ENCODE measurements around the gene OR2F1.
A peak's percentile ranks its signal among the peaks of the same experiment; 100 is the strongest.

The OR2F1 gene

DNA sequence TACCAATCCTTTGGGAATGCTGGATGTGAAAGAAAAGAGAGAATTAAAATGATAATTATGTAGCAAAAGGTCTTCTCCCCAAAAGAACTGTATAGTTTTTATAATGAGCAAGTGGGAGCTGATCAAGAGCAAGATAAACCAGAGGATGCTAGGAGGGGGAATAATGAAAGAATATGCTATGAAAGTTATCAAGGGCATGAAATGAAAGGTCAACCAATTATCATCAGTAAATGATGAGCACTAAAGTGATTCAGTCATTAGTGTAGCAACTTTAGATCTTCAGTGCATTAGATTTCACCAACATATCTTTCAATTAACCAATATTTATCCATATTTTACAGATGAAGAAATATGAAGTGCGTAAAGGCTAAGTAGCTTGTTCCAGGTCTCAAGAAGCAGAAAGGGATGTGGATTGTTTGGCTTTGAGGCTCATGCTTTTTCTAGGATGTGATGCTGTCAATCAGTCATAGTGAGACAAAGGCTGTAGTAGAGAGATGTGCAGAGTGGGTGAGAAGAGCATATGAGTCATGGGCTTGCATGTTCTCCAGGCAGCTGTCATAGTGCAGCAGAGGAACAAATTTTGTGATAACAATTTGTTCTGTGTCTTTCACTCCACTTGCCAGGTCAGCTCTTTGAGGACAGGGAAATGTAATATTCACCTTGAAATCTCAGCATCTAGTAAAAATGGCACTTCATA, 25.3 kb upstream of the OR2F1 start:
- no peaks in the 10 kb centered on the region for H3K27me3 ChIP-seq (ENCODE audit: control insufficient read depth in 1 of 2, insufficient read depth in 2 of 2, low read length in 2 of 2)
- H3K4me1 ChIP-seq (ENCODE audit: control insufficient read depth, insufficient read depth, low read length), result no peaks in the 10 kb centered on the region
- no peak overlapping the region for H3K9ac ChIP-seq (ENCODE audit: low read length in 2 of 2)
- H3K9me3 ChIP-seq (ENCODE audit: control insufficient read depth in 2 of 2, low read length in 2 of 2), result no peaks in the 10 kb centered on the region
- no peaks in the 10 kb centered on the region for H3K36me3 ChIP-seq (ENCODE audit: control insufficient read depth in 2 of 2, insufficient read depth in 2 of 2, low read length in 2 of 2)
- no peak overlapping the region for H3K27ac ChIP-seq (ENCODE audit: low read length)
- no peak overlapping the region for H3K4me3 ChIP-seq (ENCODE audit: low read length in 2 of 2)

DNA sequence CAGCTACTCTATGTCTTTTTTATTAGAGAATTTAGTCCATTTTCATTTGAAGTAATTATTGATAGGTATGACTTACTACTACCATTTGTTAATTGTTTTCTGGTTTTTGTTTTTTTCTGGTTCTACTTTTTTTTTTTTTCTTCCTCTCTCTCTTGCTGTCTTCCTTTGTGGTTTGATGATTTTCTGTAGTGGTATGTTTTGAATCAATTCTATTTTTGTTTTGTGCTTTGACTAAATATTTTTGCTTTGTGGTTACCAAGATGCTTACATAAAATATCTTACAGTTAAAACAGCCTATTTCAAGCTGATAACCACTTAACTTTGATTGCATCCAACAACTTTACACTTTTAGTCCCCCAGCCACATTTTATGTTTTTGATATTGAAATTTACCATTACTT, 22.9 kb upstream of the OR2F1 start:
- Histone ChIP-seq H3K27ac (ENCODE audit: low read length) (no peak overlapping the region), H3K9me3 (ENCODE audit: control insufficient read depth in 2 of 2, low read length in 2 of 2) (no peaks in the 10 kb centered on the region), H3K4me3 (ENCODE audit: low read length in 2 of 2) (no peak overlapping the region), H3K9ac (ENCODE audit: low read length in 2 of 2) (no peak overlapping the region), H3K27me3 (ENCODE audit: control insufficient read depth in 1 of 2, insufficient read depth in 2 of 2, low read length in 2 of 2) (no peaks in the 10 kb centered on the region), H3K4me1 (ENCODE audit: control insufficient read depth, insufficient read depth, low read length) (no peaks in the 10 kb centered on the region), H3K36me3 (ENCODE audit: control insufficient read depth in 2 of 2, insufficient read depth in 2 of 2, low read length in 2 of 2) (no peaks in the 10 kb centered on the region)

DNA sequence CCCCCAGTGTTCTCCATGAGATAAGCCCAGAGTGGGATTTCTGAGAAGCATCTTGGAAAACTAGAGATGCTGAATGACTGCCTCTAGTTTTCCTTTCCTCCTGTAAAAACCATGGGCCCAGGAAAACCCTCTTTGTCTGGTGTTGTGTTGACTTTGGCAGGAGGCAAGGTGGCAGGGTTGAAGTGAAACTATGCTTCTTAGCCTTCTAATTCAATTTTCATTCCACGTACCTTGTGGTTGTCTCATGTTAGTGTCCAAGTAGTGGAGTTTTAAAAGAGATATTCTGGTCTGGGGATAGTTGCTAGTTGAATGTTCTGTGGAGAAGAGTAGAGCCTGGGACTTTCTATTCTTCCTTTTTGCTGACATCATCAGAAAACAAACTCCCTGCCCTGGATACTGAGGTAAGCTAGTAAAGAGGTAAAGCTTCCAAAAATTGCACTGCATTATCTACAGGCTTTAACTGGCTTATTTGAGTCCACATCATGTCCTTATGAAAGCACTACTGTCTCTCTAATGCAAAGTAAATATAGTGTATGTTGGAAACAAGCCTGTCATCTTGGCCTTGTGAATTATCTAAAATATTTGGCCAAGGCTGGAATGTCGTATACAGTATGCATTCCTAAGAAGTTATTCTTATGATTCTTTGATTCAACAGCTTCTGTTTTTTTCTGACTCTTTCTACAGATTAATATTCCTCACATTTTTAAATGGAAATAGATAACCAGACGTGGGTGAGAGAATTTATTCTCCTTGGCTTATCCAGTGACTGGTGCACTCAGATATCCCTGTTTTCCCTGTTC, 19.9 kb upstream of the OR2F1 start, which contains the start of gene OR2F2:
Gene OR2F2, plus strand, starts transcription at position 708 of the 800 bp plus-strand sequence. Its CDS starts 0 bp downstream, at position 708.
- H3K36me3 ChIP-seq (ENCODE audit: control insufficient read depth in 2 of 2, insufficient read depth in 2 of 2, low read length in 2 of 2), result no peaks in the 10 kb centered on the region
- no peaks in the 10 kb centered on the region for H3K27me3 ChIP-seq (ENCODE audit: control insufficient read depth in 1 of 2, insufficient read depth in 2 of 2, low read length in 2 of 2)
- peak within 1 kb of the TSS in 1 of 2 donors; percentile 3 for H3K4me3 ChIP-seq (ENCODE audit: low read length in 2 of 2)
- H3K27ac ChIP-seq (ENCODE audit: low read length), result no peak within 1 kb of the TSS
- H3K4me1 ChIP-seq (ENCODE audit: control insufficient read depth, insufficient read depth, low read length), result no peaks in the 10 kb centered on the region
- no peaks in the 10 kb centered on the region for H3K9me3 ChIP-seq (ENCODE audit: control insufficient read depth in 2 of 2, low read length in 2 of 2)
- H3K9ac ChIP-seq (ENCODE audit: low read length in 2 of 2), result no peak within 1 kb of the TSS

DNA sequence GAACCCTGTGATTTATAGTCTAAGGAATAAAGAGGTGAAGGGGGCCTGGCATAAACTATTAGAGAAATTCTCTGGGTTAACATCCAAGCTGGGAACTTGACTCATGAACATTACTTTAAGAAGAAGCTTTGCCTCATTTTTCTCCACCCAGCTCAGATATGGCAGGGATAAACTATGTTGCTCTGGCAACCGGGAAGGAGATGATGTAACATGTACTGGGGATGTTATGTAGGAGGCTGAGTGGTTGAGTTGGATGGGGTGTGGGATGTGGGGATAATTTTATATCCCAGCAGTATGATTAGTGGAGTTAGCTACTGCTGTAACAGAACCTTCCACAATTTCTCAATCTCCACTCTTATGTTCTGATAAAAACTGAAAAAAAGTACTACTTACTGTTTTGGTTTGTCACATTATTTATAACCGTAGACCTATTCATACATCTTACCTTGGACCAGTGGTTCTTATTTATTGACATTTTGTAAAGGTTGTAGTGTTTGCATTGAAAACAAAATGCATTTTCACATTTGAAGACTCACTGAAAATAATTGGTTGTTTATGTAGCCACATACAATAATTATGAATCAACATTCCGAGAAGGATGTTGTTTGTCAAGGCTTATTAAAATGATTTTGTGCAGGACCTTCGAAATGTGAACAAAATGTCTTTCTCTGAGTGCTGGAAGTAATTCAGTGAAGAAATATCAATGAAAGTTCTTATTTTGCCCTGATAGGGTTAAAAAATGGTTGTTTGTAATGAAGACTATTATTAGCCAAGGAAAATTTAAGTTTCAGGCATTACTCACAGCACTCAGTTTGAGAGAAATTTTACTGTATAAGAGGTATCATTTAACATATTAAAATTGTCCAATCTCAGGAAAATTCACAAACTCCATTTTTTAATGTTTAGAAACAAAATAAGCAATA, 18.3 kb upstream of the OR2F1 start:
- no peaks in the 10 kb centered on the region for H3K27me3 ChIP-seq (ENCODE audit: control insufficient read depth in 1 of 2, insufficient read depth in 2 of 2, low read length in 2 of 2)
- H3K27ac ChIP-seq (ENCODE audit: low read length), result no peak overlapping the region

DNA sequence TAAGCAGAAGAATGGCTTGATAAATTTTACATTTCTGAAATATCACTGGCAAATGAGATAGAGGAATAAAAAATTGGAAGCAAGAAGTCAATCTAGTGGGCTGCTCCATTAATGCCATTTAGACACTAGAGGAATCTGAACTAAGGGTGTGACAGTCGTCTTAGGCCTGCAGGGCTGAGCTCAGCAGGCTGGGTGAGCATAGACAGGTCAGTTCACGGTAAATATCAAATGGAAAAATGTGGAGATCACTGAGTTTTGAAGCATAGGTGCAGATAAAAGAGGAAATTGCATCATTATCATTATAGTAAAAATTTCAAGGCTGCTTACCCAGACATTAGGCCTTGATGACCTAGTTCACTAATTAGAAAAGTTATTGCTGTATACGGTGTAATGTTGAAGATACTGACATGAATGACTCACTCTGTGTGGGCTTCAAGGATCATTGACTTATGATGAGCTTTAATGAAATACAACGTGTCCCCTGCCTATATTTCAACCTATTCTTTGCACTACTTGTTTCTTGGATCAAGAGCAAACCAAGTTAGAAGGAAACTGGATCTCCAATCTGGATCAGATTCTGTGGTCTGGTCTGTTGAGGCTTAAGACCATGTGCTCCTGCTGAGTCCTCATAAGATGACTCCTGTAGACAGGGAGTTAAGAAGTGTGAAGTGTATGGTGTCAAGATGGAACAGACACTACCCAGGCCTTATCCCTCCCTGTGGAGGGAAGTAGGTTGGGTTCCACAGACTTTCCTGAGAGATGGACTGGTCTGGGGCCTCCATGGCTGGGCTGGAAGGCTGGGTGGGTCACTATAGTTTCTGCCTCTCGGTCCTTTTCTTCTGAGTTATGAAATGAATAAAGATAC, 16.0 kb upstream of the OR2F1 start:
- no peak overlapping the region for H3K4me3 ChIP-seq (ENCODE audit: low read length in 2 of 2)
- no peak overlapping the region for H3K9ac ChIP-seq (ENCODE audit: low read length in 2 of 2)
- no peaks in the 10 kb centered on the region for H3K36me3 ChIP-seq (ENCODE audit: control insufficient read depth in 2 of 2, insufficient read depth in 2 of 2, low read length in 2 of 2)
- no peaks in the 10 kb centered on the region for H3K27me3 ChIP-seq (ENCODE audit: control insufficient read depth in 1 of 2, insufficient read depth in 2 of 2, low read length in 2 of 2)
- no peaks in the 10 kb centered on the region for H3K4me1 ChIP-seq (ENCODE audit: control insufficient read depth, insufficient read depth, low read length)
- no peaks in the 10 kb centered on the region for H3K9me3 ChIP-seq (ENCODE audit: control insufficient read depth in 2 of 2, low read length in 2 of 2)
- no peak overlapping the region for H3K27ac ChIP-seq (ENCODE audit: low read length)

More for the DNA sequence above, 18.3 kb upstream of the OR2F1 start:
- H3K9ac ChIP-seq (ENCODE audit: low read length in 2 of 2), result no peak overlapping the region
- H3K4me1 ChIP-seq (ENCODE audit: control insufficient read depth, insufficient read depth, low read length), result no peaks in the 10 kb centered on the region
- no peaks in the 10 kb centered on the region for H3K9me3 ChIP-seq (ENCODE audit: control insufficient read depth in 2 of 2, low read length in 2 of 2)
- H3K4me3 ChIP-seq (ENCODE audit: low read length in 2 of 2), result no peak overlapping the region
- H3K36me3 ChIP-seq (ENCODE audit: control insufficient read depth in 2 of 2, insufficient read depth in 2 of 2, low read length in 2 of 2), result no peaks in the 10 kb centered on the region

DNA sequence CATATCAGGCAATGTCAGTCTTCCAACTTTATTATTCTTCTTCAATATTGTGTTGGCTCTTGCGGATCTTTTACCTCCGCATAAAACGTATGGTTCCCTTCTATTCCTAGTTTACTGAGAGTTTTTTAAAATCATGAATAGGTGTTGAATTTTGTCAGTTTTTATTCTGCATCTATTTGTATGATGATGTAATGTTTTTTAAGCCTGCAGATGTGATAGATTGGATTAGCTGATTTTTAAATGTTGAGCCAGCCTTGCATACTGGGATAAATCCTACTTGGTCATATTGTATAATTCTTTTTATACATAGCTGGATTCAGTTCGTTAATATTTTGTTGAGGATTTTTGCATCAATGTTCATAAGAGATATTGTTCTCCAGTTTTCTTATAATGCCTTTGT, 9.2 kb upstream of the OR2F1 start:
- no peak overlapping the region for H3K27ac ChIP-seq (ENCODE audit: low read length)
- H3K4me3 ChIP-seq (ENCODE audit: low read length in 2 of 2), result no peak overlapping the region
- no peaks in the 10 kb centered on the region for H3K27me3 ChIP-seq (ENCODE audit: control insufficient read depth in 1 of 2, insufficient read depth in 2 of 2, low read length in 2 of 2)
- no peak overlapping the region for H3K9ac ChIP-seq (ENCODE audit: low read length in 2 of 2)
- H3K9me3 ChIP-seq (ENCODE audit: control insufficient read depth in 2 of 2, low read length in 2 of 2), result no peaks in the 10 kb centered on the region
- H3K4me1 ChIP-seq (ENCODE audit: control insufficient read depth, insufficient read depth, low read length), result no peaks in the 10 kb centered on the region
- no peaks in the 10 kb centered on the region for H3K36me3 ChIP-seq (ENCODE audit: control insufficient read depth in 2 of 2, insufficient read depth in 2 of 2, low read length in 2 of 2)

DNA sequence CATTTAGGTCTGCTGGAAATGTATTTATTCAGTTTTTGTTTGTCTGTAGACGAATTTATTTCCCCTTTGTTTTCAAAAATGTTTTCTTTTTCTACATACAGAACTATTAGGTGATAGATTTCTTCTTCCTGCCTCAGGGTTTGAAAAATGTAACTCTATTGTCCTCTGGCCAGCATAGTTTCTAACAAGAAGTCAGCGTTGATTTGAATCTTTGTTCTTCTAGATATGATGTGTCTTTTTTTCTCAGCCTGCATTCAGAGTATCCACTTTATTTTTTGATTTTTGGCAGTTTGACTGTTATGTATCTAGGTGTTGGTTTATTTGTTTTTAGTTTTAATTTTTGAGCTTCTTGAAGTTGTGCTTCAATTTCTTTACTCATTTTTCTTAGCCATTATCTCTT, 7.5 kb upstream of the OR2F1 start:
- no peak overlapping the region for H3K9ac ChIP-seq (ENCODE audit: low read length in 2 of 2)
- H3K4me3 ChIP-seq (ENCODE audit: low read length in 2 of 2), result no peak overlapping the region
- no peaks in the 10 kb centered on the region for H3K4me1 ChIP-seq (ENCODE audit: control insufficient read depth, insufficient read depth, low read length)
- no peaks in the 10 kb centered on the region for H3K9me3 ChIP-seq (ENCODE audit: control insufficient read depth in 2 of 2, low read length in 2 of 2)
- no peak overlapping the region for H3K27ac ChIP-seq (ENCODE audit: low read length)
- H3K36me3 ChIP-seq (ENCODE audit: control insufficient read depth in 2 of 2, insufficient read depth in 2 of 2, low read length in 2 of 2), result no peaks in the 10 kb centered on the region
- H3K27me3 ChIP-seq (ENCODE audit: control insufficient read depth in 1 of 2, insufficient read depth in 2 of 2, low read length in 2 of 2), result no peaks in the 10 kb centered on the region

DNA sequence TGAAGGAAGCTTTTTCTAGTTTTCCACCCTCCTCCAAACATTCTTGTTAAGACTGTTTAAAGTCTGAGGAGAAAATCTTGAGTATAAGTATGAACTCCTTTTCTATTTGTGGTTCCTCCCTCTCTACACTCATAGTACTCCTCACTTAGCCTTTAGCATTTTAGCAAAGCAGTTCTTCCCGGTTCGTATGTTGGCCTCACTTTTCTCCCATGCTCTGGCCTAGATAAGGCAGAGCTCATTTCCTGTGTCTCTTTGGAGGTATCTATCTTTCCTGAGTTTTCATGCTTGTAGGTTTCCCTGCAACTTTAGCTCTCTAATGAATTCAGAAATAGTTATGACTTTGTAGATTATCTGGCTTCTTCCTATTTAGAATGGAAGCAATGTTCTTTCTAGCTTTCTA, 5.9 kb upstream of the OR2F1 start:
- Histone ChIP-seq H3K9me3 (ENCODE audit: control insufficient read depth in 2 of 2, low read length in 2 of 2) (no peaks in the 10 kb centered on the region), H3K27me3 (ENCODE audit: control insufficient read depth in 1 of 2, insufficient read depth in 2 of 2, low read length in 2 of 2) (no peaks in the 10 kb centered on the region), H3K36me3 (ENCODE audit: control insufficient read depth in 2 of 2, insufficient read depth in 2 of 2, low read length in 2 of 2) (no peaks in the 10 kb centered on the region), H3K4me3 (ENCODE audit: low read length in 2 of 2) (no peak overlapping the region), H3K27ac (ENCODE audit: low read length) (no peak overlapping the region), H3K9ac (ENCODE audit: low read length in 2 of 2) (no peak overlapping the region), H3K4me1 (ENCODE audit: control insufficient read depth, insufficient read depth, low read length) (no peaks in the 10 kb centered on the region)

DNA sequence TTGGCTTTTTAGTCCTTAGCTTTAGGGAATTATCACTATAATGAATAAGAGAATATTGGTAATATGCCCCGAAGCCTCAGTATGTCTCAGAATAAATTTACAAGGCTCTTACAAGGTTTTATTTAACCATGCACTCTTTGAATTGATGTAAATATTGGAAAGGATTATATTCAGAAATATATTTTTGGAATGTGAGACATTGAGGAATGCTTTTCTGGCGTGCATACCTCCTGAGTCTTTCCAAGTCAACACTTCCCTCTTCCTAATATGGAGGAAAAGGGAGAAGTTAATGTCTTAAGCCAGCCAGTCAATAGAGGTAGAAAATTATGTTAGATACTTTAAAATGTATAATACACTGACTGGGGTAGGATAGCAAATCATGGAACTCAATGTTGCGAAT, 1.2 kb upstream of the OR2F1 start:
- H3K4me3 ChIP-seq (ENCODE audit: low read length in 2 of 2), result no peak overlapping the region

DNA sequence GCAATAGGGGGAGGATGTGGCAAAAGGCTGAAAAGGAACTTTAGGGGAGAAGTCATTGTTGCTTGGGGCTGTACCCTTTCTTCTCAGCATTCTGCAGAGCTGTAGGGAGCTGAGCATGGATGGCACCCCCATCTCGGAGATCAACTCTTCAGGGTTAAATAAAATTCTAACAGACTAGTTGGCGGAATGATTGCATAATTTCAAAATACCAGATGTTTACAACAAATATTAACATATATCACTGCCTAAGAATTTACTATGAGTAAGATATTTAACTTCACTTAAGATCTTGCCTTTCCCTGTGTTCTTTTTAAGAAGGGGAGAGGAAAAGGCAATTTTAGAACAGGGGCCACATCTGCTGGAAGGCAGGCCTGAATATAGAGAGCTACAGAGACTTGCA, 509 bp upstream of the OR2F1 start:
- Histone ChIP-seq H3K4me3 (ENCODE audit: low read length in 2 of 2) (no peak overlapping the region), H3K9me3 (ENCODE audit: control insufficient read depth in 2 of 2, low read length in 2 of 2) (no peaks in the 10 kb centered on the region), H3K9ac (ENCODE audit: low read length in 2 of 2) (no peak overlapping the region), H3K27ac (ENCODE audit: low read length) (no peak overlapping the region), H3K4me1 (ENCODE audit: control insufficient read depth, insufficient read depth, low read length) (no peaks in the 10 kb centered on the region), H3K36me3 (ENCODE audit: control insufficient read depth in 2 of 2, insufficient read depth in 2 of 2, low read length in 2 of 2) (no peaks in the 10 kb centered on the region), H3K27me3 (ENCODE audit: control insufficient read depth in 1 of 2, insufficient read depth in 2 of 2, low read length in 2 of 2) (no peaks in the 10 kb centered on the region)

More for the DNA sequence above, 1.2 kb upstream of the OR2F1 start:
- H3K4me1 ChIP-seq (ENCODE audit: control insufficient read depth, insufficient read depth, low read length), result no peaks in the 10 kb centered on the region
- no peaks in the 10 kb centered on the region for H3K27me3 ChIP-seq (ENCODE audit: control insufficient read depth in 1 of 2, insufficient read depth in 2 of 2, low read length in 2 of 2)
- no peak overlapping the region for H3K27ac ChIP-seq (ENCODE audit: low read length)
- H3K9me3 ChIP-seq (ENCODE audit: control insufficient read depth in 2 of 2, low read length in 2 of 2), result no peaks in the 10 kb centered on the region
- no peak overlapping the region for H3K9ac ChIP-seq (ENCODE audit: low read length in 2 of 2)
- H3K36me3 ChIP-seq (ENCODE audit: control insufficient read depth in 2 of 2, insufficient read depth in 2 of 2, low read length in 2 of 2), result no peaks in the 10 kb centered on the region

Data from stomach smooth muscle (tissue), 2 donors.